Smooth muscle cell (in vitro differentiated cells): Measurements from ENCODE around the gene RTN4R. TPM values are rescaled to one million over a fixed set of nuclear protein-coding genes. Genes with fewer than 3 reads are reported as not detected.

ENCODE experiments used
- DNase-seq: peaks from one replicate; lab custom pipeline; 2025; ENCODE audit not compliant: unreplicated experiment; lab: John Stamatoyannopoulos, UW
- H2AFZ ChIP-seq: fragments of 200-600 bp; sonication (generic); 2 replicates; pipeline ENCODE4 v1.6.0; 2016; ENCODE audit warnings: antibody characterized with exemption, low read depth, mild to moderate bottlenecking
- H3F3A ChIP-seq: fragments of 200-600 bp; sonication (generic); 2 replicates; pipeline ENCODE4 v1.6.0; 2017; ENCODE audit warnings: antibody characterized with exemption, low read depth
- H3K27ac ChIP-seq: fragments of 200-600 bp; sonication (generic); 2 replicates; pipeline ENCODE4 v1.5.1; 2016; ENCODE audit warnings: low read depth, mild to moderate bottlenecking
- H3K27me3 ChIP-seq: fragments of 200-600 bp; sonication (generic); 2 replicates; pipeline ENCODE4 v1.6.1; 2016; ENCODE audit warnings: low read depth, mild to moderate bottlenecking
- H3K36me3 ChIP-seq: fragments of 200-600 bp; sonication (generic); 2 replicates; pipeline ENCODE4 v1.5.1; 2016; ENCODE audit warnings: low read depth
- H3K4me1 ChIP-seq: fragments of 200-600 bp; sonication (generic); 2 replicates; pipeline ENCODE4 v1.5.1; 2016; ENCODE audit warnings: low read depth
- H3K4me2 ChIP-seq: fragments of 200-600 bp; sonication (generic); 2 replicates; pipeline ENCODE4 v1.6.0; 2016; ENCODE audit warnings: mild to moderate bottlenecking
- H3K4me3 ChIP-seq: fragments of 200-600 bp; sonication (generic); 2 replicates; pipeline ENCODE4 v1.5.1; 2016; ENCODE audit warnings: mild to moderate bottlenecking
- H3K79me2 ChIP-seq: fragments of 200-600 bp; sonication (generic); 2 replicates; pipeline ENCODE4 v1.6.0; 2016; ENCODE audit warnings: low read depth, mild to moderate bottlenecking
- H3K9ac ChIP-seq: fragments of 200-600 bp; sonication (generic); 2 replicates; pipeline ENCODE4 v1.6.0; 2016; ENCODE audit warnings: low read depth
- H3K9me3 ChIP-seq: fragments of 200-600 bp; sonication (generic); replicated peaks from 2 replicates; pipeline ENCODE4 v1.5.1; 2016; ENCODE audit warnings: low read depth
- H4K20me1 ChIP-seq: fragments of 200-600 bp; sonication (generic); 2 replicates; pipeline ENCODE4 v1.6.0; 2016; ENCODE audit warnings: low read depth
- WGBS: methylation state at CpG from one replicate; pipeline ENCODE4 v1.1.7; 2016; ENCODE audit warnings: low lambda C conversion rate; 5-methylcytosine and 5-hydroxymethylcytosine counted together
- polyA plus RNA-seq: library from polyadenylated mRNA; unstranded; fragments of >200 nt; fragmentation: Nextera tagmentation; extraction: Ambion mirVana; gene quantifications from 2 replicates; pipeline ENCODE4 v1.2.1, GENCODE V29; 2016
- total RNA-seq: library from RNA; depleted of rRNA; stranded (reverse); fragments of >200 nt; gene quantifications from 2 replicates; pipeline ENCODE4 v1.2.3, GENCODE V29; 2014
- TF ChIP-seq, protein P1 (sequence below): fragments of 200-600 bp; sonication (generic); IDR thresholded peaks from 2 replicates; pipeline ENCODE4 v1.5.1; 2017; ENCODE audit warnings: borderline replicate concordance, mild to moderate bottlenecking, antibody characterized with exemption; ENCODE audit not compliant: insufficient read depth, poor library complexity, severe bottlenecking

Gene RTN4R
- total and polyA plus RNA-seq, 2 experiments from 2014 or later = 1.8 to 4.7 TPM

DNA sequence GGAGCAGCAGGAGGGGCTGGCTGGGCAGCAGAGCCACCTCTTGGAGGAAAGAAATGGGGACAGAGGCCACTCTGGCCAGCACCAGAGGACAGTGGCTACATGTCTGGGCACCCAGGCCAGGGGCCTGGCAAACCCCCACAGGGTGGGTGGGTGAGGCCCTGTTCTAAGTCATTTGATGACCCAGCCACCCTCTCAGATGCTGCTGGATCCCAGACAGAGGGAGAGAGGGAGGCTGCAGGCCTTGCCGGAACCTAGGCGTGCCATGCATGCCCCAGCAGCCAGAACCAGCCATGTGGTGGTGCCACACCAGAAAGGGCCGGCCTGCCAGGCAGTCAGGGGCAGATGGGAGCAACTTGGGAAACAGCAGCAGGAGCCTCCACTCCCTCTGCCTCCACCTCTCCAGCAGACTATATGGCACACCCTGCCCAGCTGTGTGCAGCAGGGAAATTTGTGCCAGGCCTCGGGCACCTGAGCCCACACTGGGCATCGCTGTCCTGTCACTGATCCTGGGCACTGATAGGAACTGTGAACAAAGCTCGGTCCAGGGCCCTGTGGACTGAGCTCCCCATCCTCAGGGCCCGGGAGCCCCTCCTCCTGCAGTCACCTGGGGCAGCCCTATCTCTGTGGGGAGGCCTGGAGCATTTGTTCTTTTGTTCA, 45.2 kb downstream of the RTN4R start:
- 90% methylated on average over 7 of the region's 7 CpGs for WGBS

DNA sequence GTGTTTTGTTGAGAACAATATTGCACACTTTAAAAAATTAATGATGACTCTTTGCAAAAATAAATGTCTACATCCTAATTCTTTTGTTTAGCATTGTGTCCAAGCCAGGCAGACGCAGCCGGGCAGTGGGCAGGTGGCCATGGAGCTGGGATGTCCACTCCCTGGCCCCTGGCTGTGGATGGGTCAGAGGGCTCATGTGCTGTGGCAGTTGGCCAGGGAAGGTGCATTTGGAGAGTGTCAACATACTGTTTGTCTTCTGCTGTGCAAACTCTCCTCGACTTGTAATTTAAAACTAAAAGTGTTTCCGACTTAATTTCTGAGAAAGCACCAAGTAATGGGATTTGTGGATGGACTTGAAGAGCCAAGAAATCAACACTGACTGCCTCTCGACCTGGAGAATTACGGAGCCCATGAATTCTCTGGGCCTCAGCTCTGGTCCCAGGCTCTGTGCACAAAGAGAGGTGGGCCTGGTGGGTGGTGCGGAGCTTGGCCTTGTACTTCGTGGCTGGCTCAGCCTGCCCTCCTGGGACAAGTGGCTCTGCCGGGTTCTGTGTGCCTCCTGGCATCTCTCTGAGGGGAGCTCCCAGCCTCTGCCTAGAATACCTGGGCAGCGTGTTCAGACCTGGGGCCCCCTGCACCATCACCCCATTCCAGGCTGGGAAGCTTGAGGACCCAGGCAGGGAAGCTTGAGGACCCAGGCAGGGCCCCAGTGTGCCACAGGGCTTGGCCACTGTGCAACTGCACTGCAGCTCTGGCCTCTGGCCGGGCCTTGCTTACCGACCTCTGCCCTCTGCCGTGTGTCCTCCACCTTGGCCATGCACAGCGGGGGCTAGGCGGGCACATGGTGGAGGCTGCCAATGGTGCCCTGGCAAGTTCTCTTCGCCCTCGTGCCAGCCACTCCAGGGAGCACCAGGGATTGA, 46.4 kb downstream of the RTN4R start:
- H3K9ac ChIP-seq = no peak overlapping the region
- DNase-seq = no peak
- no peak overlapping the region for H3K27ac ChIP-seq
- no peaks in the 10 kb centered on the region for H3K9me3 ChIP-seq
- H3K79me2 ChIP-seq = no peaks in the 10 kb centered on the region
- TF ChIP-seq, protein P1, sequence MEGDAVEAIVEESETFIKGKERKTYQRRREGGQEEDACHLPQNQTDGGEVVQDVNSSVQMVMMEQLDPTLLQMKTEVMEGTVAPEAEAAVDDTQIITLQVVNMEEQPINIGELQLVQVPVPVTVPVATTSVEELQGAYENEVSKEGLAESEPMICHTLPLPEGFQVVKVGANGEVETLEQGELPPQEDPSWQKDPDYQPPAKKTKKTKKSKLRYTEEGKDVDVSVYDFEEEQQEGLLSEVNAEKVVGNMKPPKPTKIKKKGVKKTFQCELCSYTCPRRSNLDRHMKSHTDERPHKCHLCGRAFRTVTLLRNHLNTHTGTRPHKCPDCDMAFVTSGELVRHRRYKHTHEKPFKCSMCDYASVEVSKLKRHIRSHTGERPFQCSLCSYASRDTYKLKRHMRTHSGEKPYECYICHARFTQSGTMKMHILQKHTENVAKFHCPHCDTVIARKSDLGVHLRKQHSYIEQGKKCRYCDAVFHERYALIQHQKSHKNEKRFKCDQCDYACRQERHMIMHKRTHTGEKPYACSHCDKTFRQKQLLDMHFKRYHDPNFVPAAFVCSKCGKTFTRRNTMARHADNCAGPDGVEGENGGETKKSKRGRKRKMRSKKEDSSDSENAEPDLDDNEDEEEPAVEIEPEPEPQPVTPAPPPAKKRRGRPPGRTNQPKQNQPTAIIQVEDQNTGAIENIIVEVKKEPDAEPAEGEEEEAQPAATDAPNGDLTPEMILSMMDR = no peak
- H2AFZ ChIP-seq = no peak overlapping the region
- no peak overlapping the region for H3K4me2 ChIP-seq
- WGBS = 89% methylated on average over 17 of the region's 17 CpGs
- no peaks in the 10 kb centered on the region for H3K36me3 ChIP-seq
- no peaks in the 10 kb centered on the region for H3F3A ChIP-seq
- no peaks in the 10 kb centered on the region for H3K27me3 ChIP-seq
- H4K20me1 ChIP-seq = no peaks in the 10 kb centered on the region
- no peak overlapping the region for H3K4me3 ChIP-seq
- H3K4me1 ChIP-seq = no peaks in the 10 kb centered on the region

More for the DNA sequence above, 45.2 kb downstream of the RTN4R start:
- DNase-seq = no peak
- H3F3A ChIP-seq = no peaks in the 10 kb centered on the region
- no peaks in the 10 kb centered on the region for H3K4me1 ChIP-seq
- H3K27me3 ChIP-seq = no peaks in the 10 kb centered on the region
- H3K27ac ChIP-seq = no peak overlapping the region
- H3K4me2 ChIP-seq = no peak overlapping the region
- H3K36me3 ChIP-seq = no peaks in the 10 kb centered on the region
- no peak overlapping the region for H2AFZ ChIP-seq
- no peak overlapping the region for H3K9ac ChIP-seq
- H3K79me2 ChIP-seq = no peaks in the 10 kb centered on the region
- H4K20me1 ChIP-seq = no peaks in the 10 kb centered on the region
- no peak overlapping the region for H3K4me3 ChIP-seq
- TF ChIP-seq, protein P1 = no peak
- no peaks in the 10 kb centered on the region for H3K9me3 ChIP-seq

DNA sequence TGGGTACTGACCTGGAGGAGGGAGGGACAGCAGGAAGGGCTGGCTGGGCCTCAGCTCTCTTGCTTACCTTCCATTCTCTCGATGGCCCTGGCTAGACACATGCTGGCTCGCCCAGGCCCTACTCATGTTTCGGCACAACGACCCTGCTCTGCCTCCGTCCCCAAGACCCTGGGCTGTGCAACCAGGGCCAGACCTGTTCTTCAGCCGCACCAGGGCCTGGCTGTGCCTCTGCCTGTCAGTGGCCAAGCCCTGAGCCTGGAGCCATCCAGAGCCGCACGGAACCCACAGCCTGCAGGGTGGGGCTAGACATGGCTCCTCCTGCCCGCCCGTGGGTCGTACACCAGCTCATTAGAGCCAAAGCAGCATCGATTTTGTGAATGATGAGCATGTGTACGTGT, 47.5 kb downstream of the RTN4R start:
- 93% methylated on average over 11 of the region's 13 CpGs for WGBS
- H3K27ac ChIP-seq = no peak overlapping the region
- no peaks in the 10 kb centered on the region for H3F3A ChIP-seq
- H3K9ac ChIP-seq = no peak overlapping the region
- no peak overlapping the region for H2AFZ ChIP-seq
- no peaks in the 10 kb centered on the region for H3K4me1 ChIP-seq
- H4K20me1 ChIP-seq = no peaks in the 10 kb centered on the region
- no peaks in the 10 kb centered on the region for H3K9me3 ChIP-seq
- no peak for DNase-seq
- TF ChIP-seq, protein P1 = no peak
- H3K4me3 ChIP-seq = no peak overlapping the region
- H3K36me3 ChIP-seq = no peaks in the 10 kb centered on the region
- no peaks in the 10 kb centered on the region for H3K79me2 ChIP-seq
- H3K4me2 ChIP-seq = no peak overlapping the region
- H3K27me3 ChIP-seq = no peaks in the 10 kb centered on the region
